Inferior parietal cortex (tissue), 1 donor: ENCODE data around the gene NPM1.

Experiments used
- DNase-seq: peaks from one replicate; pipeline ENCODE4 v3.0.0-alpha.2; 2016; ENCODE audit errors: extremely low spot score

The NPM1 gene

DNA sequence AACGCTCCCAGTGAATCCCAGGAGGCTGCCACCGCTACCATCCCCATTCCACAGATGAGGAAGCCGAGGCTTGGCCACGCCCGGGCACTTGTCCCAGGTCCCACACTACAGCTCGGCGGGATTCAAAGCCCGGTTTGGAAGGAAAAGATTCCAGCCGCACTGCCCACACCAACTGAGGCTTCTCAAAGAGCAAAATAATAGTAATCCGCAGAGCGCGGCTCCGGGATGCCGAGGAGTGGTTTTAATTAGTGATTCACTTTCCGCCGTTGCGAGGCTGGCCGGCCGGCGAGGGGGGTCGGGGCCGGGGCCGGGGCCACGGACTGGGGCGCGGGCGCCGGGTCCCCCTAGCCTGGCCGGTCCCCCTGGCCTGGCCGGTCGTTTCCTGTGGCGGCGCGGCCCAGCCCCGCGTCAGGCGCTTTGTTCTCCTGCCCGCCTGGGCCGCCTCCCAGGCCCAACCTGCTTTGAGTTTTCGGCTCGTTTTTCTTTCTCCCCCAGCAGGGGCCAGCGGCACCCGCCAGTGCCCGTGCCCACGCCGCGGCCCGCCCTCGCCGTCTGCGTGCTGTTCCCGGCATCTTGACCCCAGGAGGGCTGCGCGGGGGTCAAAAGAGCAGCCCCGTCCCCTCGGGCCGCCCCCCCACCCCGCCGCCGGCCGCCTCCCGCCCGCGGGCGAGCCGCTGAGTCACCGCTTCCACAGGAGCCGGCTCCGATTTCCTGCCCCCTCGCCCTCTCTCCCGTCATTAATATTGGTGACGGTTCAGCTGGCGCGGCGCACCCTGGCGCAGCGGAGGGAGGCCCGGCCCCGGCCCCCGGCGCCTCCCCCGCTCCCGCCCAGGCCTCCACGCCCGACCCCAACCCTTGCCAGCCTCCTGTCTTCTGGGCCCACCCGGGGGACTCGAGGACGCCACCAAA is 63.0 kb downstream of the NPM1 start:
- no peak for DNase-seq

DNA sequence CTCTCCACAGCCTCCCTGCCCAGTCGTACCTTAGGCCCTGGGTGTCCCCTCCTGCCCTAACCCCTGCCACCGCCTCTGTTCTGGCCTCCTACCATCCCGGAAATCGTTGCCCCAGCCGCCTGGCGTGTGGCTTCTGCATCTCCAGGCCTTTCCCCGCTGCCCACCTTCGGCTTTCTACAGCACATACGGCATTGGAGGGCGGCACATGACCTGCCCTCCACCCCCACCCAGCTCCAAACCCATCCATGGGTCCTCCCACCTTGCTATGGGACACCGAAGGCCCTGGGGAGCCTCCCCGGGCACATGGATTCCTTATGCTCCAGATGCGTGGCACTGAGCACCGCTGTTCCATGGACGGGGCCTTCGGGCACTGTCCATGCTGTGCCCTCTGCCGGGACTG is 63.8 kb downstream of the NPM1 start:
- DNase-seq = no peak

DNA sequence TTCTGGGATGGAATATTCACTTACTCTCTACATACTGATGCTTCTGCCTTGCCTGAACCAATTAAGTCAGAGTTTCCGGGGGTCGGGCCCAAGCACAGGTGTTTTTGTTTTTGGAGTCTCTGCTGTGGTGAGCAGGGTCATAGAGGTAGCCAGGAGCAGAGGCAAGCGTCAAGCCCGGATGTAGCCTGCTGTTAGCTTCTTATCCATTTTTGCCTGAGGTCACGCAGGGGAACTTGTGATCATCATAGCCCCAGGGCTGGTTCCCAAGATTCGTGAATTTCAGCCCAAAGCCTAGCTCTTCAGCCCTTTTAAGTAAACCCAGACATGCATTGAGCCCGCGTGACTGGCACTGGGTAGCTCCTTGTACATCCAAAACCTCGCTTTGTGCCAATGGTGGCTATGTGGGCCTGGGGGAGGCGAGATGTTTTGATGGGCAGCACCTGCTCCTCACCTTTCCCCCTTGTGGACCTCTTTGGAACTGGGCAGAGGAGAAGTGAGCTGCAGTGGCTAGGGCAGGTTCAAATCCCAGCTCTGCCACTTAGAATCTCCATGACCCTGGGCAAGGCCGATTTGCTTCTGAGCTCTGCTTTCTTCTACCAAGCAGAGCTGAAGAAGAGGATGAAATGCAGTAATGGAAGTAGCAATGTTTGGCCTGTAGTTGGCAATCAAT is 65.5 kb downstream of the NPM1 start:
- no peak for DNase-seq

DNA sequence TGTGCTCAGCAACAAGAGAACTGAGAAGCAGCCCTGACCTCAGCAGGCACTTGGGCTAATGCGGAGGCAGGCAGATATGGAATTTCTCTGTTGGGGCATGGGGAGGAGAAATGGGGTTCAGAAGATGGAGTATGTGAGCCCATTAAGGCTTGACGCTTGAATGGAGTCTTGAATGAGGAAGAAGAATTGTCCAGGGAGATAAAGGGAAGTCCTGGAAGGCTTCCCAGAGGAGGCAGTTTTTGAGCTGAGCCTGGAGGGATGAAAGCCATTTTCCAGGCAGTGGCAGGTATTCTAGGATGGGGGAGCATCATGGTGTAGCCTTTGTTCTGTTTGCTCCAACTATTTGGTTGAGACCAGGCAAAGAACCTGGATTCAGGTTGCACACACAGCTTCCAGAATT is 66.3 kb downstream of the NPM1 start:
- no peak for DNase-seq

DNA sequence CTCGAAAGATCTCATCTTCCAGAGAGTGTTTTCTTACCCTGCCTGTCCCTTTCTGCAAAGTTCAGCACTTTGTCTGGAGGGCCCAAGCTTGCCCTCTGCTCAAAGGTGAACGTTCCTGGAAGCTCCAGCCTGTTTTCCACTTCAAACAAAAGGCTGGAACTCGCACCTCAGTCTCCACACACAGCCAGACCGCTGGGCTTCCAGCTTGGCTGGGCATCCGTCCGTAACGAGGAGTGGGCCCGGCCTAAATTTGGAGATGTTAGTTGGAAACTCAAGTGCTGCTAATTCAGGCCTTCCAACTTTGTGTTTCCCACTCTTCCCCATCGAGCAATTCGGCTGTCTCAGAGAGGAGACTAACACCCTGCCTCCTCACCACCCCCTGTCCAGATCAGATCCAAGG is 66.9 kb downstream of the NPM1 start:
- DNase-seq = no peak

DNA sequence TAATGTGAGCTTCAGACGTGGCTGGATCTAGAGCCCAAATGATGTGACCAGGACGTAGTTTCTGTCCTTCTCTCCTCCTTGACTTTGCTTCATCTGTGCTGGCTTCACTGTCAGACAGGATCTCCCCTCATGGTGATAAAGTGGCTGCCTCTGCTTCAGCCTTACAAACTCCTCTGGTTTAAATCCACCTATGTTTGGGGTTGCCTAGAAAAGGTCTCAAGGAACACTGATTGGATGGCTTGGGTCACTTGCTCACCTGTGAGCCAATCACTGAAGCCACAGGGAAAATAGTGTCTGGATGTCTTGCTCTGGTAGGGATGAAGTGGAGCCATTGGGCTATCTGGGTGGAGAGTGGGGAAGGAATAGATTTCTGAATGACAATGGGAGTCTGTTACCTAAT is 67.9 kb downstream of the NPM1 start:
- DNase-seq = no peak

DNA sequence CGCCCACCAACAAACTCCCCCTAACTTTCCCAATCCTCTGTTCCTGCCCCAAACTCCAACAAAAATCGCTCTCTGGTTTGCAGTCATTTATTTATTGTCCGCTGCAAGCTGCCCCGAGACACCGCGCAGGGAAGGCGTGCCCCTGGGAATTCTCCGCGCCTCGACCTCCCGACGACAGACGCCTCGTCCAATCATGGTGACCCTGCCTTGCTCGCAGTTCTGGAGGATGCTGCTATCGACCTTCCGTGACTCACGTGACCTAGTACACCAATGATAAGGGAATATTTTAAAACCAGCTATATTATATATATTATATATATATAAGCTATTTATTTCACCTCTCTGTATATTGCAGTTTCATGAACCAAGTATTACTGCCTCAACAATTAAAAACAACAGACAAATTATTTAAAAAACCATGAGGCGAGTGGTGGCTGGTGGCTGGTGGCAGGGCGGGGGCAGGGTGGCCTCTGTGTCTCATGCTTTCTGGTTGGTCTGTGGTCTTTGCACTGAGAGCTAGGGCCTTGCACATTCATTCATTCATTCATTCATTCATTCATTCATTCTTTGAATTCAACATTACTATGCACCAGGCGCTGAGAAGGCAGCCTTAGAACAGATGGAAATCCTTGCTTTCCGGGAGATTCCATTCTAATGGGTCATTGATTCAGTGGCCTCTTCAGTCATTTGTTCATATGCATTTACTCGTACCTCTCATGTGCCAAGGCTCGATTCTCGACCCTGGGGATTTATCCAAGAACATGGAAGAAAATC is 69.7 kb downstream of the NPM1 start:
- no peak for DNase-seq

DNA sequence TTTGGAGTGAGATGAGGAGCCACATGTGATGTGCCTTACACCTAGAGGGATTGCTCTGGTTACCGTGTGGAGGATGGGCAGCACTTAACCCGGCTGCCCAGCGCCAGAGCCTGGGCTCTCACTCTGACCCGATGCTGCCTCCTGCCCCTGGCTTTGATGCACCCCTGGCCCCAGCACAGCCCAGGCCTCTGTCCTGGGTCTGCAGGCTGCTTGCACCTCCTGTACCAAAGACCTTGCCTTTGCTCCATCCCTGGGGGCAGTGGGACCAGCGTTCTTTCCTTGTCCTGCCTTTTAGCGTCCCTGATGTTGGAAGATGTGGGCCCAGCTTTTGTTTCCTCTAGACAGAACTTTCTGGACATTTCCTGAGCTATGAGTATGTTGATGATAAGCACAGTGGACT is 72.2 kb downstream of the NPM1 start:
- no peak for DNase-seq
